HG03558 (cell line): ENCODE data around the gene ADAM10.

Source experiments
- ATAC-seq: cut with Tn5 transposase; IDR thresholded peaks from one replicate; pipeline ENCODE4 v1.9.1; 2021; ENCODE audit warnings: moderate number of reproducible peaks; ENCODE audit not compliant: unreplicated experiment; ENCODE audit errors: extremely low read depth

Gene ADAM10

DNA sequence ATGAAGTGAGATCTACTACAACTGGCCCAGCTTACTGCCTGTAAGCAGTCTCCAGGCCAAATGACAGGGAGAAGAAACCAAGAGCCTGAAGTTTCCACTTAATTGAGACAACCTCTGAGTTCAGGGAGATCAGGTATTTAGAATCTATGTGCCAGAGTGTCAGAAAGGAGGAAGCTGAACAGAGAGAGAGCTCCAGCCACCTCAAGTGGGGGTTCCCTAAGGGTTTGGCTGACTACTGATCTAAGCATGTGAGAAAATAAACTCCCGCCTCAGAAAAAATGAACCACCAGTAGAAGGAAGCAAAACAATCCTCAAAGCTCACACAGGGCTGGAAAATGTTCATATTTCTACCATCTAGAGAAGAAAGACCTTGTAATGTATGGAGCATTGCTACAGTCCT, 25.0 kb downstream of the ADAM10 start:
- peak; percentile 46 for ATAC-seq

GRCh38 chr15:58717357-58717756, 32.1 kb downstream of the ADAM10 start:
- ATAC-seq: no peak

- ATAC-seq: no peak
Observed at GRCh38 chr15:58716027-58716426, 33.5 kb downstream of the ADAM10 start.

DNA sequence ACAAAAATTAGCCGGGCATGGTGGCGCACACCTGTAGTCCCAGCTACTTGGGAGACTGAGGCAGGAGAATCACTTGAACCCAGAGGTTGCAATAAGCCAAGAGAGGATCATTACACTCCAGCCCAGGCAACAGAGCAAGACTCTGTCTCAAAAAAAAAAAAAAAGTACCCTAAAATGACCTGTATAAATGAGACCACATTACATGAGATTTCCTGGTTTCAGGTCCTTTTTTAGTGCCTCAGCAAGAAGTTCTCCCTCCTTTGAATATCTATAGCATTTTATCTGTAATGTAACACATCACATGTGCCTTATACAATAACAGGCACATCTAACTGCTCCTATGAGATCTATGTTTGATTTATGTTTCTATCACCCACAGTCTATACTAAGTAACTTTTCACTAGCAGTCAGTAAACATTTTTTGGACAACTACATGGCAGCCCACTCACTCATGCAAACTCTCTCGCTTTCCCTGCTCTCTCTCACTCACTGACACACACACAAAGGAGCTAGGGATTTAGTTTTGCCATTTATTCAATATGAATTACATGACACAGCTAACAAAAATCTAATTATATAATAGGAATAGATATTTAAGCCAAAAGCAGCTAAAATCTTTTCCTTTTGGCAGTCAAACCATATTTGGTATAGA, 34.1 kb downstream of the ADAM10 start:
- ATAC-seq: no peak

- ATAC-seq: no peak
Observed at GRCh38 chr15:58710701-58711100, 38.8 kb downstream of the ADAM10 start.

DNA sequence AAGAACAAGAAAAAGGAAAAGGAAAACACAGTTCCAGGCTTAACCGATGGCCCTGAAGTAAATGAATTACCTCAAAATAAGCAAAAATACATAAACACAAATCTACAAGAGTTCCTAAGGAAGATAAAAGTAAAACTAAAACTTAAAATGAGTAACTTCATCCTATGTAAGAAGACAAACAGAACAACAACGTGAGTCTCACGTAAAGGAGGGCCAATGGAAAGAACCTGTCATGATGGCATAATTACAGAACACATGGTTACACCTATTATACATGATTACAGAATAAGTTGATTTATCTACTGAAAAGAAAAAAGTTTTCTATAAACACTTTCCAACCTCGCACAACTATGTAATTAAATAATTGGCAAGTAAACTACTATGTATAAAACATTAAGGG, 42.1 kb downstream of the ADAM10 start:
- ATAC-seq: no peak

DNA sequence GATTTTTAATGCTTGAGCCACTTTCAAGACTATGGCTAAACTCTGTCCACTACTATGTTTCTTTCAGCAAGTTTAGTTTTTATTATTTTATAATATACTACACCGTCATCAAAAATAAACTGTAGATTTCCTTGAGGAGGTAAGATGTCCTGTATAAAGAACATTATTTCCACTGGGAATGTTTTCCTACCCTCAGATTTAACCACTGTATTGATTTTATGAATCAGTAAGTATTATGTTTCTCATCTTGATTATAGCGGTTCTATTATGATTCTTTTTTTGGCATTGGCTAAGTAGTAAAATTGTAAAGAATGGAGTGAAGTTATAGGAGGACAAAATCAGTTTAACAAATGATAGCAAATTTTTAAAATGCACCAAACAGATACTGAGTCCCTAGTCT, 44.4 kb downstream of the ADAM10 start:
- no peak for ATAC-seq

DNA sequence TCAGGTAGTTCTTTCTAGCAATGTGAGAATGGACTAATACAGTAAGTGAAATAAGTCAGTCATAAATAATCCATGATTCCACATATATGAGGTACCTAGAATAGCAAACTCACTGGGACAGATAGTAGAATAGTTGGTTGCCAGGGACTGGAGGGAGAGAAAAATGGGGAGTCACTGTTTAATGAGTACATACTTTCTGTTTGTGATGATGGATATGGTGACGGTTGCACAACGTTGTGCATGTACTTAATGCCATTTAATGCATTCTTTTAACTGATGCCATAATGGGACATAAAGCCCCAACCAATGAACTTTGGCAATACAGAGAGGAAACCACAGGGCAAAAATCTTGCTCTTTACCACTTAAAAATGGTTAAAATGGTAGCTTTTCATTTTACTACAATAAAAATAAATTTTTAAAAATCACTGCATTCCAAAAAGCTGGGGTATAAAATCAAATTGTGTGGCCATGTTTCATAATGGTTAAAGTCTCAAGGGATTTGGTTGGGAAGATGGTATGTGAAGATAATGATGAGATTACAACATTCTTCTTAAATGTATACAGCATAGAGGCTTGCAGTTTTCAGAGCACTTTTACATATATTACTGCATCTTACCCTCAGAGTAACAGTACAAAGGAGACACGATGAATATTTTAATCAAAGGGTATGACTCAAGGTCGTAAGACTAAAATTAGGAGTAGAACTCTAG, 45.2 kb downstream of the ADAM10 start:
- no peak for ATAC-seq

GRCh38 chr15:58703610-58704009, 45.9 kb downstream of the ADAM10 start:
- no peak for ATAC-seq

DNA sequence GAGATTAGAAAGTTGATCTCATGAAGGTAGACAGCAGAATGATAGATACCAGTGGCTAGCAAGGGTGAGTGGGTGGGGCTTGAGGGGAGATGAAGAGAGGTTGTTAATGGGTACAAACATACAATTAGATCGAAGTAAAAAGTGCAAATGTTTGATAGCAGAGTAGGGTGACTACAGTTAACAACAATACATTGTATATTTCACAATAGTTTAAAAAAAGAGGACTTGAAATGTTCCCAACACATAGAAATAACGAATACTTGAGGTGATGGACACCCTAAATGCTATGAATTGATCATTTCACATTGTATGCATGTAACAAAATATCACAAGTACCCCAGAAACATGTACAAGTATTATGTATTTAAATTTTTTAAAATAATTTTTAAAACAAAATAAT, 47.3 kb downstream of the ADAM10 start:
- ATAC-seq: no peak

GRCh38 chr15:58701376-58701775, 48.1 kb downstream of the ADAM10 start:
- no peak for ATAC-seq

- no peak for ATAC-seq
Observed at GRCh38 chr15:58699769-58700168, 49.7 kb downstream of the ADAM10 start.

GRCh38 chr15:58698887-58699641, 50.4 kb downstream of the ADAM10 start:
- no peak for ATAC-seq

- no peak for ATAC-seq
Observed at GRCh38 chr15:58697220-58697619, 52.3 kb downstream of the ADAM10 start.

GRCh38 chr15:58696738-58697137, 52.8 kb downstream of the ADAM10 start:
- no peak for ATAC-seq

DNA sequence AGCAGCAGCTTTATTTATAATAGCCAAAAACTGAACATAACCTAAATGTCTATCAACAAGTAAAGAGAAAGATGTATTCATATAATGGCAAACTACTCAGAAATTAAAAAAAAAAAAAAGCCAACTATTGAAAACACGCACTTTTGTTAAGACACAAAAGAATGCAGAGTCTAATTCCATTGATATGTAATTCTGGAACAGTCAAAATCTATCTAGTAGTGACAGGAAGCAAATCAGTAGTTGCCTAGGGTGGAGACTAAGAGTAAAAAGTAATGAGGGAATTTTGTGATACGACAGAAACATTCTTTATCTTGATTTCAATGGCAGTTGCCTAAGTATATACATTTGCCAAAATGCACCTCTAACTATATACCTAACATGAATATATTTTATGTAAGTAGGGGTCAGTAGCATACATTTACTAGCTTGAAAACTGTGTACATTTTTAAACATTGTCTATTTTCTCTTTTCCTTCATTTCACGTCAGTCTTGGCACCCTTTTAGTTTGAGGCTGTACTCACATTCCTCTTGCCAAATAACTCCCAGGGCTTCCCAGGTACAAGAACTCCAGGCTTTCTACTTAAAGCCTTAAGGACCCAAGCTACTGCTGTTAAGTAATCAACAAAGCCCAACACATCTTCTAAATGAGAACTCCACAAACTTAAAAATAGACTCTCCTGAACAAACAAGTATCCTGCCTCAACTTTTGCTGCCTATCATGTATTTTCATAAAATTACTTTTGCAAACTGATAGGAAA, 54.7 kb downstream of the ADAM10 start:
- ATAC-seq: no peak

- no peak for ATAC-seq
Observed at GRCh38 chr15:58690703-58691102, 58.8 kb downstream of the ADAM10 start.

GRCh38 chr15:58689646-58690045, 59.9 kb downstream of the ADAM10 start:
- ATAC-seq: no peak

GRCh38 chr15:58686286-58686685, 63.2 kb downstream of the ADAM10 start:
- no peak for ATAC-seq

- no peak for ATAC-seq
Observed at GRCh38 chr15:58684751-58685150, 64.8 kb downstream of the ADAM10 start.
